ENCODE data around the gene GSAP.

The GSAP gene

GRCh38 chr7:77331938-77332695 lies 84.0 kb downstream of the GSAP start:
- no peak overlapping the region for H2AFZ ChIP-seq (ENCODE audit: low read depth, low read length, severe bottlenecking)

DNA sequence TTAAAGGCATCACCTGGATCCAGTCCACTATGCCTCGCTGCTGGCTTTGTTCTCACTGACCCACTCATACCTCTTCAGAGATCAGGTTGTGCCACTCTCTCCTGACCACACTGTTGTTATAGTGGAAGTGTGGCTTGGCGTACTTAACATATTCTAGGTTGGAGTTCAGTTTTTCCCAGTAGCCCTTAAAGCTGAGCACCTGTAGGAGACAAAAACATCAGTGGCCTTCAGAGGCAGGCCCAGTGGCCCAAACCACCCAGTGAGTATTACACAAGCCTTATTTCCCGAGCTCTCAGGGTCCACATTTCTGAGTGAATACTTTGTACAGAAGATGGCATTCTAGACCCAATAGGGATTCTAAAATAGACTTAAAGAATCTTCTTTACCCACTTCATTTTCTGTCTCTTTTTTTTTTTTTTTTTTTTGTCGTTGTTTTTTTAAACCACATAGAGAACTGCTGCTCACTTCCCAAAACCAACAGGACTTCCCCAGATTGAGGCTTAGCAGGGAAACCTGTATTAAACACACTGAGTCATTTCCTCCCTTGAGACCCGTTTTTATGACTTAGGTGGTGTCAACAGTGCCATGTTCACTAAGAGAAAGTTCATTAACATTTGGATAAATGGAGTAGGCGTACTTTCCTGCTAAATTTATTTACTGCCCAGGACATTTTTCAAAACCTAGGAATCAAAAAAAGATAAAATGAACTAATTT lies 85.8 kb downstream of the GSAP start:
- Histone ChIP-seq H3F3A (ENCODE audit: insufficient read depth) (no peaks in the 10 kb centered on the region), H3K27ac (ENCODE audit: low read depth, low read length) (no peak overlapping the region), H2AFZ (ENCODE audit: low read depth, low read length, severe bottlenecking) (no peak overlapping the region), H3K4me3 (ENCODE audit: insufficient read depth, low read length, poor library complexity, severe bottlenecking) (no peak overlapping the region), H3K79me2 (ENCODE audit: insufficient read depth, low read length) (no peaks in the 10 kb centered on the region), H3K36me3 (ENCODE audit: low read length) (no peaks in the 10 kb centered on the region), H3K4me2 (ENCODE audit: low read depth, low read length, poor library complexity, severe bottlenecking) (no peak overlapping the region), H3K9me2 (replicated peaks; ENCODE audit: insufficient read depth, low read length) (no peaks in the 10 kb centered on the region), H3K9me3 (ENCODE audit: insufficient read depth, low read length) (no peaks in the 10 kb centered on the region), H4K20me1 (ENCODE audit: low read depth, low read length) (no peaks in the 10 kb centered on the region), H3K9ac (ENCODE audit: low read length) (no peak overlapping the region), H3K27me3 (ENCODE audit: low read length) (no peaks in the 10 kb centered on the region)
- TF ChIP-seq EZH2phosphoT487 (conservative IDR thresholded peaks at IDR 0.05; ENCODE audit: low read length) = no peak
- TF ChIP-seq, protein P1, sequence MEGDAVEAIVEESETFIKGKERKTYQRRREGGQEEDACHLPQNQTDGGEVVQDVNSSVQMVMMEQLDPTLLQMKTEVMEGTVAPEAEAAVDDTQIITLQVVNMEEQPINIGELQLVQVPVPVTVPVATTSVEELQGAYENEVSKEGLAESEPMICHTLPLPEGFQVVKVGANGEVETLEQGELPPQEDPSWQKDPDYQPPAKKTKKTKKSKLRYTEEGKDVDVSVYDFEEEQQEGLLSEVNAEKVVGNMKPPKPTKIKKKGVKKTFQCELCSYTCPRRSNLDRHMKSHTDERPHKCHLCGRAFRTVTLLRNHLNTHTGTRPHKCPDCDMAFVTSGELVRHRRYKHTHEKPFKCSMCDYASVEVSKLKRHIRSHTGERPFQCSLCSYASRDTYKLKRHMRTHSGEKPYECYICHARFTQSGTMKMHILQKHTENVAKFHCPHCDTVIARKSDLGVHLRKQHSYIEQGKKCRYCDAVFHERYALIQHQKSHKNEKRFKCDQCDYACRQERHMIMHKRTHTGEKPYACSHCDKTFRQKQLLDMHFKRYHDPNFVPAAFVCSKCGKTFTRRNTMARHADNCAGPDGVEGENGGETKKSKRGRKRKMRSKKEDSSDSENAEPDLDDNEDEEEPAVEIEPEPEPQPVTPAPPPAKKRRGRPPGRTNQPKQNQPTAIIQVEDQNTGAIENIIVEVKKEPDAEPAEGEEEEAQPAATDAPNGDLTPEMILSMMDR (IDR thresholded peaks at IDR 0.05; ENCODE audit: insufficient read depth, low read length, poor library complexity, severe bottlenecking) = no peak

More at GRCh38 chr7:77331938-77332695, 84.0 kb downstream of the GSAP start:
- no peak for TF ChIP-seq EZH2phosphoT487 (conservative IDR thresholded peaks at IDR 0.05; ENCODE audit: low read length)
- TF ChIP-seq, protein P1 (IDR thresholded peaks at IDR 0.05; ENCODE audit: insufficient read depth, low read length, poor library complexity, severe bottlenecking) = peak; percentile 58
- Histone ChIP-seq H3K4me2 (ENCODE audit: low read depth, low read length, poor library complexity, severe bottlenecking) (no peak overlapping the region), H3K79me2 (ENCODE audit: insufficient read depth, low read length) (no peaks in the 10 kb centered on the region), H3K27me3 (ENCODE audit: low read length) (no peaks in the 10 kb centered on the region), H3K9me2 (replicated peaks; ENCODE audit: insufficient read depth, low read length) (no peaks in the 10 kb centered on the region), H3K9ac (ENCODE audit: low read length) (no peak overlapping the region), H3K36me3 (ENCODE audit: low read length) (no peaks in the 10 kb centered on the region), H3F3A (ENCODE audit: insufficient read depth) (no peaks in the 10 kb centered on the region), H3K4me3 (ENCODE audit: insufficient read depth, low read length, poor library complexity, severe bottlenecking) (no peak overlapping the region), H4K20me1 (ENCODE audit: low read depth, low read length) (no peaks in the 10 kb centered on the region), H3K27ac (ENCODE audit: low read depth, low read length) (no peak overlapping the region), H3K9me3 (ENCODE audit: insufficient read depth, low read length) (no peaks in the 10 kb centered on the region)

- no peak overlapping the region for H3K27ac ChIP-seq (ENCODE audit: low read depth, low read length)
- no peak for TF ChIP-seq EZH2phosphoT487 (conservative IDR thresholded peaks at IDR 0.05; ENCODE audit: low read length)
- TF ChIP-seq, protein P1 (IDR thresholded peaks at IDR 0.05; ENCODE audit: insufficient read depth, low read length, poor library complexity, severe bottlenecking) = no peak
- H3K27me3 ChIP-seq (ENCODE audit: low read length) = no peaks in the 10 kb centered on the region
- no peak overlapping the region for H3K9ac ChIP-seq (ENCODE audit: low read length)
- no peaks in the 10 kb centered on the region for H3F3A ChIP-seq (ENCODE audit: insufficient read depth)
- no peak overlapping the region for H3K4me2 ChIP-seq (ENCODE audit: low read depth, low read length, poor library complexity, severe bottlenecking)
- no peaks in the 10 kb centered on the region for H3K79me2 ChIP-seq (ENCODE audit: insufficient read depth, low read length)
- H3K9me3 ChIP-seq (ENCODE audit: insufficient read depth, low read length) = no peaks in the 10 kb centered on the region
- H3K9me2 ChIP-seq (replicated peaks; ENCODE audit: insufficient read depth, low read length) = no peaks in the 10 kb centered on the region
- H4K20me1 ChIP-seq (ENCODE audit: low read depth, low read length) = no peaks in the 10 kb centered on the region
- no peak overlapping the region for H3K4me3 ChIP-seq (ENCODE audit: insufficient read depth, low read length, poor library complexity, severe bottlenecking)
- H2AFZ ChIP-seq (ENCODE audit: low read depth, low read length, severe bottlenecking) = no peak overlapping the region
- H3K36me3 ChIP-seq (ENCODE audit: low read length) = no peaks in the 10 kb centered on the region
These were observed 86.5 kb downstream of the GSAP start for GRCh38 chr7:77329466-77330168.

Data from SU-DHL-6 (cell line).